Right atrium auricular region (tissue), 2 donors: Measurements from ENCODE around the gene THSD7B. TPM values are rescaled to one million over a fixed set of nuclear protein-coding genes. Genes with fewer than 3 reads are reported as not detected.

ENCODE experiments used
- DNase-seq: peaks from one replicate; pipeline ENCODE4 v3.0.0-alpha.2; 2019; ENCODE audit warnings: low spot score
- H3K27ac ChIP-seq, 2 donors: fragments of 200-600 bp; sonication (generic); 1 replicate in 1 of 2; 2 replicates in 1 of 2; pipeline ENCODE4 v1.5.1; 2016 to 2019
- H3K27me3 ChIP-seq, 2 donors: fragments of 200-600 bp; sonication (generic); one replicate each; pipeline versions ENCODE4 v1.5.1 to v1.6.0; 2017 to 2019
- H3K36me3 ChIP-seq: fragments of 200-600 bp; sonication (generic); one replicate; pipeline ENCODE4 v1.5.1; 2016
- H3K4me1 ChIP-seq, 2 donors: fragments of 200-600 bp; sonication (generic); one replicate each; pipeline versions ENCODE4 v1.5.1 to v1.6.0; 2017 to 2019
- H3K4me3 ChIP-seq, 2 donors: fragments of 200-600 bp; sonication (generic); 1 replicate in 1 of 2; 2 replicates in 1 of 2; pipeline ENCODE4 v1.5.1; 2017 to 2019; ENCODE audit warnings: mild to moderate bottlenecking in 1 of 2, moderate library complexity in 1 of 2
- H3K9me3 ChIP-seq, 2 donors: fragments of 200-600 bp; sonication (generic); one replicate each; pipeline ENCODE4 v1.5.1; 2019
- CTCF ChIP-seq, 2 donors: fragments of 200-600 bp; sonication (generic); IDR thresholded peaks; one replicate each; pipeline ENCODE4 v1.5.1; 2019; ENCODE audit warnings: antibody characterized with exemption in 2 of 2
- total RNA-seq, 2 donors: library from RNA; depleted of rRNA; stranded (reverse); fragments of >200 nt; gene quantifications; one replicate each; pipeline ENCODE4 v1.1.0, GENCODE V29; 2016

THSD7B gene
- total RNA-seq, 2 donors from 2014 or later: 0.07 to 0.08 TPM

GRCh38 chr2:136894007-136894634 is 128.8 kb downstream of the THSD7B start:
- H3K27ac ChIP-seq: no peak overlapping the region
- H3K4me1 ChIP-seq: no peaks in the 10 kb centered on the region

GRCh38 chr2:136901732-136902131 is 136.4 kb downstream of the THSD7B start:
- H3K4me3 ChIP-seq: no peak overlapping the region
- no peak for DNase-seq
- no peaks in the 10 kb centered on the region for H3K4me1 ChIP-seq

More at GRCh38 chr2:136894007-136894634, 128.8 kb downstream of the THSD7B start:
- Histone ChIP-seq H3K4me3 (no peak overlapping the region), H3K27me3 (no peaks in the 10 kb centered on the region), H3K9me3 (no peaks in the 10 kb centered on the region), H3K36me3 (no peaks in the 10 kb centered on the region)
- no peak for DNase-seq
- no peak for TF ChIP-seq CTCF (IDR thresholded peaks at IDR 0.05)

GRCh38 chr2:136905779-136906178 is 140.4 kb downstream of the THSD7B start:
- Histone ChIP-seq H3K4me1 (no peaks in the 10 kb centered on the region), H3K9me3 (no peaks in the 10 kb centered on the region), H3K27ac (no peak overlapping the region), H3K36me3 (no peaks in the 10 kb centered on the region), H3K4me3 (no peak overlapping the region), H3K27me3 (no peaks in the 10 kb centered on the region)
- TF ChIP-seq CTCF (IDR thresholded peaks at IDR 0.05): no peak
- no peak for DNase-seq

More at GRCh38 chr2:136901732-136902131, 136.4 kb downstream of the THSD7B start:
- Histone ChIP-seq H3K27ac (no peak overlapping the region), H3K27me3 (no peaks in the 10 kb centered on the region), H3K9me3 (no peaks in the 10 kb centered on the region), H3K36me3 (no peaks in the 10 kb centered on the region)
- TF ChIP-seq CTCF (IDR thresholded peaks at IDR 0.05): no peak

- no peak for DNase-seq
- no peaks in the 10 kb centered on the region for H3K36me3 ChIP-seq
- H3K9me3 ChIP-seq: no peaks in the 10 kb centered on the region
- H3K4me3 ChIP-seq: no peak overlapping the region
- no peak for TF ChIP-seq CTCF (IDR thresholded peaks at IDR 0.05)
- H3K27me3 ChIP-seq: no peaks in the 10 kb centered on the region
- no peaks in the 10 kb centered on the region for H3K4me1 ChIP-seq
- no peak overlapping the region for H3K27ac ChIP-seq
These were observed 144.4 kb downstream of the THSD7B start for GRCh38 chr2:136909777-136910176.

- Histone ChIP-seq H3K27ac (no peak overlapping the region), H3K4me1 (no peaks in the 10 kb centered on the region), H3K9me3 (peaks cover 0 to 6% of the 10 kb centered on the region in 2 donors), H3K36me3 (no peaks in the 10 kb centered on the region), H3K4me3 (no peak overlapping the region), H3K27me3 (no peaks in the 10 kb centered on the region)
- DNase-seq: no peak
- no peak for TF ChIP-seq CTCF (IDR thresholded peaks at IDR 0.05)
These were observed 150.8 kb downstream of the THSD7B start for GRCh38 chr2:136916131-136916530.

GRCh38 chr2:136917411-136917881 is 152.1 kb downstream of the THSD7B start:
- H3K4me1 ChIP-seq: no peaks in the 10 kb centered on the region
- no peak for TF ChIP-seq CTCF (IDR thresholded peaks at IDR 0.05)
- H3K27ac ChIP-seq: no peak overlapping the region
- H3K4me3 ChIP-seq: no peak overlapping the region
- DNase-seq: no peak
- H3K9me3 ChIP-seq: peaks cover 0 to 6% of the 10 kb centered on the region in 2 donors
- no peaks in the 10 kb centered on the region for H3K36me3 ChIP-seq
- no peaks in the 10 kb centered on the region for H3K27me3 ChIP-seq
